DMS53 (cell line): ENCODE data around the gene NTRK1.

Source experiments
- DNase-seq: peaks from one replicate; lab custom pipeline; 2025; lab: John Stamatoyannopoulos, UW

Gene NTRK1

DNA sequence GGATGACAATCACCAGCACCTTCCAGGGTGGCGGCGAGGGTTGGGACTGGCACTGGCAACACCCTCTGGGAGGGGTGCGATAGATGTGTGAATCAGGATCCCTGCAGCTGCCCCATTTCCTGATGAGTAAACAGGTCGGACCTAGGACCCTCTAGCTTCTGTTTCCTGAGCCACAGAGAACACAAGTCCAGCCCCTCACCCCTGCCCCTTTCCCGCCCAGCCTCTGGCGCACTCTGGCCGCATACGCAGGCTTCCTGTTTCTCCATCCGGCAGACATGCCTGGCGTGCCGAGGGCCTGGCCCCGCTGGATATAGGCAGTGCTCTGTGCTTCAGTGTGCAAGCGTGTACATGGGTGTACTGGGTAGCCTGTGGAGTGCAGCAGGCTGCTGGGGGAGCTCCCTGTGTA lies 37.5 kb downstream of the NTRK1 start:
- no peak for DNase-seq

DNA sequence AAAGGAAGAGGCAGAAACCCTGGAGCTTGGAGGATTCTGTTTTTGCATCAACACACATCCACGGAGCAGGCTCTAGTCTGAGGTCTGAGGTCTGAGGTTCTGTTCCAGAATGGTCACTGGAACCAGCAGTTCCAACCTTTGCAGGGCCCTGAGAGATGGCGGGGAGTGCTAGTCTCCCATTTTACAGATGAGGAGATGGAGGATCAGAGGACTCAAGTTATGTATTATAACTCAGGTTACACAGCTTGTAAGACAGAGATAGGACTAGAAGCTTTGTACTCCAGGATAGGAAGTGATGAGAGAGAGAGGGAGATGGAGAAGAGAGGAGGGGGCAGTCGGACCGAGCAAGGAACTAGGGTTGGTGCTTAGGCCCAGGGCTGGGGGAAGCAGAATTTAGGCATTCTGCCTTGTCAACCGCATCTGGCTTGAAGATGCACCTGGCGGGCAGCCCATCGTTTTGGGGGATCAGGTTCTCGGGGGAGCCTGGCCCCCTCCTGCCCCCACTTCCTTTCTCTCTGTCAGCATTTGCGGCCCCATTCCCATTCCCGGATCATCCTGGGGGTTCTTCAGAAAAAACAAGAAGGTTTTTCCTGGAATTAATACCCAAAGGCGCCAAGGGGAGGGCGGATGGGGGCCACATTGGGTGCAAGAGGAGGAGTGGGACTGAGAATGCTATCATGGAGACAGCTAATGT lies 38.5 kb downstream of the NTRK1 start:
- no peak for DNase-seq

DNA sequence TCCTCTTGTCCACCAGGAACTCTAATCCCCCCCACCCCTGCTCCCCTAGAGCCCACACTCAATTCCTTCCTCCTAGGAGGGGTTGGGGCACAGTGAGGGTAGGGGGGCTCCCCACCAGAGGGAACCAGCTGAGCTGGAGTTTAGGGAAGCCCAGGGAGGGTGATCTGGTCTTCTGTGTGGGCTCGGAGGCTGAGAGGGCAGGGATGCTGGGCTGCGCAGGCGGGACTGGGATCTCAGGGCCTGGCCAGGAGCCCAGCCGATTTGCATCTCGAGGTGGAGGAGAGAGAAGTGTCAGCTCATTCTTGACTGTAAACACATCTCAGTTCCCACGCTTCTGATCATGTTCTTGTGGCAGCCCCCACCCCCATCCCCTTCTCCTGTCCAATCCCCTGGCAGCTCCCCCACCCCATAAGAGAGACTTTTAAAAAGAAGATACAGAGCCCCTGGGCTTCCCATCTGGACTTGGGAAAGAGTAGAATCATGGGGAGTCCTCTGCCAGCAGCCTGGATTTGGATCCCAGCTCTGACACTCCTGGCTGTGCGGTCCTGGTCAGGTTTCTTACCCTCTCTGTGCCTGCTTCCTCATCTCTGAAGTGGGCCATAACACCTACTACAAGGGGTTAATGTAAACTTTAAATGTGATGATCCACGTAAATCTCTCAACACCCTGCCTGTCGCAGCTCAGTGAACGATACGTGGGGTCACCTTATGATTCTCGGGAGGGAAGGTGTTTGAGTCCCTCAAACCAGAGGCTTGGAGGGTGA lies 39.5 kb downstream of the NTRK1 start:
- DNase-seq = no peak

DNA sequence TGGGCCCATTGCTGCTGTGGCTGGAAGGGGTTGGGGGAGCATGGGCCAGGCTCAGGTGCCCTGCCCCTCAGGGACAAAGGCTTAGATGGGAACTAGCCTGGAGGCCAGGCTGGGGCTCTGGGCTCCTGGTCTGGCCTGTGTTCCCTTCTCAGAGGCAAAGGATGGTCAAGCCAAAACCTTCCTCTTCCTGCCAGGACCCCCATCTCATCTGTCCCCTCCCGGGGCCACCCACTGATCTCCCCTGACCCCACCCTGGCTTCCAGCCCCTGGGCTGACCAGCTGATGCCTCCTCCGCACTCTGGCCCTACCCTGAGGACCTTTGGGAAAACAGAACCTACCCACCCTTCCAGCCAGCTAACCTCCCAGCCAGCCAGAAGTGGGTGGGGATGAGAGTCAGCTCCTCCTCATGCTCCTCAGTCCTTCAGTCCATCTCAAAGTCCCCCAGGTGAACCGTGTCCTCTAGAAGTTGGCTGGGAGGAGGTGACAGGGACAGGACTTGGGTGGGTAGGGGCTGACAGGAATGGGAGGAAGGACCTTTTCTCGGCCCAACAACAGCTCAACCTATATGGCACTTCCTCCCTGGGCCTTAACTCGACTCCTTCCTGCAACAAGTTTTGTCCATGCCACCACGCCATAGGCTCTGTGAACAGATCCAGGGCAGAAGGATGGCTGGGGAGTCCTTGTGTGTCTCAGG lies 40.4 kb downstream of the NTRK1 start:
- no peak for DNase-seq

DNA sequence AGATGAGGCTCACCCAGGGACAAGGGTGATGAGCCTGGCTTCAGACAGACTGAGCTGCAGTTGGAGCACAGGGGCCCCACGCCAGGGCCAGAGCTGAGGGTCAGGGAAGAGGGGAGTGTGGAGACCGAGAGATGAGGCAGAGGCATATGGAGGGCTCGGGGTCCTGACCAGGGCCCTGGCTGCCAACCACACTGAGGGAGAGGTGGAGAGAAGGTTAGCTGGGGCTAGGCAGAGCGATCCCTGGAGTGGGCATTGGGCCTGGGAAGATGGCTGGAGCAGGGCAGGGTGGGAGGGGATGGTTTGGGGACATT lies 40.9 kb downstream of the NTRK1 start:
- no peak for DNase-seq

DNA sequence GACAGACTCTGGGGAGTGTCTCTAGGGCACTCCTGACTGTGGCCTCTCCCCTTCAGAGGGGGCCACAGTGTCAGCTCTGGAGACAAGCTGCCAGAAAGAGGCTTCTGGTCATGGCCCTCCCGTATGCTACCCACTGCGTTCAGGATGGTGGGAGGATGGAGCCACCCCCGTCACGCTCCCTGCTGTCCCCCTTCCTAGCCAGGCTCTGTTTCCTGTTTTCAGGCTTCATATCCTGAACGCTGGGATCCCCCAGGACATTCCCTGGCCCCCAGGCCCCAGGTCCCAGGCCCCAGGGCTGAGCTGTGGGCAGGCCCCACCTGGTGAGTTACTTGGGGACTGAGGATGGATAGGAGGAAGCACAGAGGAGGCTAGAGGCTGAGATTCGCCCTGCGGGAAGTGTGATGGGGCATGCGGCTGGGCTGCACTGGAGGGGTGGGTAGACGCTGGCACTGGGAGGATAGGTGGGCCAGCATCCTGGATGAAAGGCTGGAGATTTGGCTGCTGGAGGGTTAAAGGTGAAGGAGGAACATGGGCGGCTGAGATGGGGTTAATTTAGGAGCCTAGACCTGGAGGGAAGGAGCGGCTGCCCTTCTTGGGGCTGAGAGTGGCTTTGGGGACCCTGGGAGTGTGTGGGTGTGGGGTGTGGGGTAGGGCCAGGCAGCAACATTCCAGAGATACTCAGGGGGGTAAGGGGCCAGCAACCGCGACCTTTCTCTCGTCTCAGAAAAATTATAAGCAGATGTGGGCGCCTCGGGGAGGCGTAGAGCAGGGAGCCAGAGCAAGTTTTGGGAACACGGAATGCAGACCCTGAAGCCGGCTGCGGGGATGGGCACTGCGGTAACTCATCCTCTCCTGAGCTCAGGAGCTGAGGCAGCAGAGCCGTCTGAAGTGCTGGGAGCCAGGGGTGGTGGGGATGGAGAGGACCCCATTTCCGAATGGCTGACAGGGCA lies 41.6 kb downstream of the NTRK1 start:
- no peak for DNase-seq

DNA sequence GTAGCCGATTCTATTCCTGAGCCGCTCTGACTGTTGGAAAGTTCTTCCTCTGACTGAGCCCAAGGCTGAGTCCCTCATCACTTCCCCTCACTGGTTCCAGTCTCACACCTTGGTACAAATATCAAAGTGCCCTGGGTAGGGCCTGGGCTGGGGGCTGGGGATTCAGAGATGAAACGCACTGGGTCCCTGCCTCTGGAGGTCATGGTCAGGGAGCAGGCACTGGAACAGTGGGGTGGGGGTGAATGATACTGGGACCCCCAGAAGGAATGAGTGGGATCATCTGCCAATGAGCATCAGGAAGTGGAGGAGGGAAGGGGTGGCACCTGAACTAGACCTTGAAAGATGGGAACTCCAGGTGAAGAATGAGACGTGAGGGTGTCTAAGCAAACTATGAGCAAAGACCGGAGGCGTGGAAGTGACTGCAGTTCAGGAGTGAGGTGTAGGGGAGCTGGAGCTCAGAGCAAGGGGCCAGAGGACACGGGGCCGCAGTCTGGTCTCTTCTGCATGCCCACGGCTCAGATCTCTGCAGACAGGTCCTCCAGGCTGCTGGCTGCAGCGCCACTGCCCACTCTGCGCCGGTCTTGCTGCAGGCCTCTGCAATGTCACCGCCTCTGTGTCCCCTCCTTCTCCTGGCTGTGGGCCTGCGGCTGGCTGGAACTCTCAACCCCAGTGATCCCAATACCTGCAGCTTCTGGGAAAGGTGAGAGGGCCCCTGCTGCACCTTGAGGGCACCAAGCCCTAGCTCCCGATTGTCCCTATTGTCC lies 42.8 kb downstream of the NTRK1 start:
- DNase-seq = no peak

DNA sequence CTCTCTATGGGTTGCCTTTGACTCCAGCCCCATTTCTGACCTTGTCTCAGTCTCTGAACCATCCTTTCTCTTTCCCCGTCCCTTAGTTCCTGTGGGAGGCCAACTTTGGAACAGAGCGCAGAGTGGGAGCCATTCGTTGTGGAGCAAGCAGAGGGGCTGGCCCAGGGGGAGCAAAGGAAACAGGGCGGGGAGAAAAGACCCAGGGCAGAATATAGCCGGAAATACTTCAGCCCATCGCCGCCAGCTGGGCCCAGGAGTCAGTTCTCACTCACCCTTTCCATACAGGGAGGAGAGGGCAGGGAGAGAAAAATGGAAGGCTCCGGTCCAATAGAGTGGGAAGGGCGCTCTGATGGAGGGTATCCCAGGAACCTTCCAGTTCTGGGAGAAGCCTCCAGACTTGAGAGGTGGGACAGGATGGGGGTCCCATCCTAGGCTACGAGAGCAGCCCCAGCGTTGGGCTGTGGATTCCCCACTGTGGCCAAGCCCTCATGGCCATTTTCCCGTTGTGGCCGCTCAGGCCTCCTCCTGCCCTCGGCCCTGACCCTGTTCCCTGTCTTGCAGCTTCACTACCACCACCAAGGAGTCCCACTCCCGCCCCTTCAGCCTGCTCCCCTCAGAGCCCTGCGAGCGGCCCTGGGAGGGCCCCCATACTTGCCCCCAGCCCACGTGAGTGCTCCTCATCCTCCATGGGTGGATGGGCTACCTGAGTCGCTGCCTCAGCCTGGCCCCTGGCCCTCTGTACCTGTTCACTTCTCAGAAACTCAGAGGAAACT lies 43.7 kb downstream of the NTRK1 start:
- DNase-seq = no peak

DNA sequence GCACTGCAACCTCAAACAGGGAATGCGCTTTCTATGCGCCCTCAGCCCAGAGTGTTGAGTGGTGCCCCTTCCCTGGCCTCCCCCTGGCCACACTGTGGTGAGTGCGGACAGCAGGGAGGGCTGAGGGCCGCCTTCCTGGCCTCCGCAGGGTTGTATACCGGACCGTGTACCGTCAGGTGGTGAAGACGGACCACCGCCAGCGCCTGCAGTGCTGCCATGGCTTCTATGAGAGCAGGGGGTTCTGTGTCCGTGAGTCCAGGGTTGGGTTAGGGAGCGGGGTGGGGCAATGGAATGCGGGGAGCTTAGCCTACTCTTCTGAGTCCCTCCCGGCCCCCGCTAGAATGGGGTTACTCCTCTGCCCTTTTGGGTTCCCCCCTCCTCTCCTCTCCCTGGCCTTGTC lies 44.5 kb downstream of the NTRK1 start:
- no peak for DNase-seq

DNA sequence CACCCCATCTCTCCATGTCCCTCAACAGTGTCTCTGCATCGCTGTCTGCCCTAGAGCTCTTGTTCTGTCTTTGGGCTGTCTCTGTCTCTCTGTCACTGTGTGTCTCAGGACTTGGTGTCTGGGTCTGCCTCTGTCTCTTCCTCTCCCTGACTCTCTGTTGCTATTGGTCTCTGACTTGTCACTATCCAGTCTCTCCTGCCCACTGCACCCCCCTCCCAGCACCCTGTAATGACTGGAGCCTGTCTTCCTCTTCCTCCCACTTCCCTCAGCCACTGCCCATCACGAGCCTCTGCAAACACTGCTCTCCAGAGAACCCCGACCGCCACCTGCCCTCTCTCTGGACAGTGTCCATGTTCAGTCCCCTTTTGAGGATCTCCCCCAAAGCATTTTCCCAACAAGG lies 45.0 kb downstream of the NTRK1 start:
- no peak for DNase-seq

DNA sequence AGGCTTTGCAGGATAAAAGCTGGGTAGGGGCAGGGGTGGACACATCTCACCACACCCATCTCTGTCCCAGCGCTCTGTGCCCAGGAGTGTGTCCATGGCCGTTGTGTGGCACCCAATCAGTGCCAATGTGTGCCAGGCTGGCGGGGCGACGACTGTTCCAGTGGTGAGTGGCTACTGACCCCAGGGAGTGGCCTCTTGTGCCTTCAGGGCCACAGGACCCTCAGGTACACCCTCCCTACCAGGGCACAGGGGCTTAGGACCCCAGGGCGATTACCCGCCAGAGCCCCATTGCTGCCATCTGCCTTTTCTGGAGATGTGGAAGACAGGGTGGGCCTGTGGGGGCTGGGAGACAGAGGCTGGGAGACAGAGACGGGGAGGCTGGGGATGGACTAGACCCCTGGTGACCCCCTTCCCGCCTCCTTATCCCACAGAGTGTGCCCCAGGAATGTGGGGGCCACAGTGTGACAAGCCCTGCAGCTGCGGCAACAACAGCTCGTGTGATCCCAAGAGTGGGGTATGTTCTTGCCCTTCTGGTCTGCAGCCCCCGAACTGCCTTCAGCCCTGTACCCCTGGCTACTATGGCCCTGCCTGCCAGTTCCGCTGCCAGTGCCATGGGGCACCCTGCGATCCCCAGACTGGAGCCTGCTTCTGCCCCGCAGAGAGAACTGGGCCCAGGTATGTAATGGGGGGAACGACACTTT lies 45.7 kb downstream of the NTRK1 start:
- no peak for DNase-seq

DNA sequence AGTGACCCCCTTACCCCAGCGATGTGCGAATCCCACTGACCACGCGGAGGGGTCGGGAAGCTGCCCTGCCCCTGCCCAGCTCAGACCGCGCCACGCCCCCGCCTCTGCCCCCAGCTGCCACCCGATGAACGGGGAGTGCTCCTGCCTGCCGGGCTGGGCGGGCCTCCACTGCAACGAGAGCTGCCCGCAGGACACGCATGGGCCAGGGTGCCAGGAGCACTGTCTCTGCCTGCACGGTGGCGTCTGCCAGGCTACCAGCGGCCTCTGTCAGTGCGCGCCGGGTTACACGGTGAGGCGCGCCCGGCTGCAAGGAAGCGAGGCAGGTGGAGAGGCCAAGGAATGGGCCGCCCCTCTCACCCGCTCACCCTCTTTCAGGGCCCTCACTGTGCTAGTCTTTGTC lies 47.9 kb downstream of the NTRK1 start:
- peak; percentile 45 for DNase-seq

DNA sequence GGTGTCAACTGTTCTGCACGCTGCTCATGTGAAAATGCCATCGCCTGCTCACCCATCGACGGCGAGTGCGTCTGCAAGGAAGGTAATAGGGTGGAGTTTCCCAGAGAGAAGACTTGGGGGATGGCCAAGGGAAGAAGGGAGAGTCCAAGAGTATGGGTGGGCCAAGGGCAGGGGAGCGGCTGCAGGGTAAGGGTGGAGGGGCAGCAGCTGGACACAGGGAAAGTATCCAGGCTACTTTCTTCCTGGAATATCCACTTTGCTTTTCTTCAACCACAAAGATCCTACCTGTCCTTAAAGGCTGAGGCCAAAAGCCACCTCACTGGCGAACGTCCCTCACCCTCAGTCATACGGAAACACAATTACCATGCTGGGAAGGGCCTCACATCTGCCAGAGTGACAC lies 48.3 kb downstream of the NTRK1 start:
- peak; percentile 26 for DNase-seq

DNA sequence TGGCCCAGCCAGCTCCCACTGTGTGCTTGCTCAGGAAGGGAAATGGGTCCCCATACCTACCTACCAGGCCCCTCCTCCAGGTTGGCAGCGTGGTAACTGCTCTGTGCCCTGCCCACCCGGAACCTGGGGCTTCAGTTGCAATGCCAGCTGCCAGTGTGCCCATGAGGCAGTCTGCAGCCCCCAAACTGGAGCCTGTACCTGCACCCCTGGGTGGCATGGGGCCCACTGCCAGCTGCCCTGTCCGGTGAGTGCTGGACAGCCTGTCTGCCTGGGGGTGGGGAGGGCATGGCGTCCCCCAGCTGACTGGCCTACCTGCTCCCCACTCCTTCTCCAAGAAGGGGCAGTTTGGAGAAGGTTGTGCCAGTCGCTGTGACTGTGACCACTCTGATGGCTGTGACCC lies 49.0 kb downstream of the NTRK1 start:
- DNase-seq = no peak

DNA sequence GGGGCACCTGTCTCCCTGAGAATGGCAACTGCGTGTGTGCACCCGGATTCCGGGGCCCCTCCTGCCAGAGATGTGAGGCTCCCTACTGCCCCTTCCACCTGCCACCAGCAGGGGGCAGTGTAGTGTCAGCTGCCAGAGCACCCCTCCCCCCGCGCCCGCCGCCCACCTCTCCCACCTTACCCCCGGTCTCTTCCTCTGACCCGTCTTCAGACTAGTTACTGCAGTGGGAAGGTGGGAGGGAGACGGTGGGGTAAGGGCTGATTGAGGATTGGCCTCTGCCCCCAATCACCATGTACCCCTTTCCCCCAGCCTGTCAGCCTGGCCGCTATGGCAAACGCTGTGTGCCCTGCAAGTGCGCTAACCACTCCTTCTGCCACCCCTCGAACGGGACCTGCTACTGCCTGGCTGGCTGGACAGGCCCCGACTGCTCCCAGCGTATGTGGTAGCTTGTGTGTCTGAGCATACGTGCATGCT lies 49.7 kb downstream of the NTRK1 start:
- peak; percentile 72 for DNase-seq

DNA sequence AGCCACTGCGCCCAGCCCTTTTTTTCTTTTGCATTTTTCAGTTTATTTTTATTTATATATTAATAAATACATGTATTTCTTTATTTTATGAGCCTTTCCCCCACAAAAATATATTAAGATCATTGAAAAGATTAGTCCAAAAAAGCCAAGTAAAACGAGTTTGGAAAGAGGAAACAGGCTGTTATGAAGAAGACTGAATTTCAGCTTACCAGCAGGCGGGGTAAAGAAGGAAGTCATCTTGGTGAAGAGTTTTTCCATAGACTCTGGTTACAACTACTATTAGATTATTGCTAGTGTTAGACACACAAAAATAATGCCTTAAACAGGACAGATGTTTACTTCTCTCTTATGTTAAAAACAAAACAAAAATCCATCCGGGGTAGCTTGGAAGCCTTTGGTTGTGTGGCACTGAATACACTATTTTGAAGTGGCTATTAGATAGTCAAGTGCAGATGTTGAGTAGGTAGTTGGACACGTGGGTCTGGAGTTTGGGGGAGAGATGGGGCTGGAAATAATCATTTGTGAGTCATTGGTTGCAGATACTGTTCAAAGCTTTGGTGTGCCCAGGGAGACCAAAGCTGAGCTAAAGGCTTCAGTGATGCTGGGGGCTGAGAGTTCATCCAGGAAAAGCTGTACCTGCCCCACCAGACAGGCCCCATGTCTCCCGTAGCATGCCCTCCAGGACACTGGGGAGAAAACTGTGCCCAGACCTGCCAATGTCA lies 51.1 kb downstream of the NTRK1 start:
- DNase-seq = no peak

DNA sequence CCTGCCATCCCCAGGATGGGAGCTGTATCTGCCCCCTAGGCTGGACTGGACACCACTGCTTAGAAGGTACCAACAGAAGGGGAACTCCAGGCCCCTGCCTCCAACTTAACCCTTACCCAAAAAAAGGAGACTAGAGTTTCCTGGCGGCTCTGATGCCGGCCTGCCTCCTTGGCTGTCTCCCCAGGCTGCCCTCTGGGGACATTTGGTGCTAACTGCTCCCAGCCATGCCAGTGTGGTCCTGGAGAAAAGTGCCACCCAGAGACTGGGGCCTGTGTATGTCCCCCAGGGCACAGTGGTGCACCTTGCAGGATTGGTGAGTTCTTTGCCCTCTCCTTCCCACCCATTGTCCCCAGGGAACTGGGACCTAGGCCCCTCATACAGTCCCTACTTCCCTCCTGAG lies 51.6 kb downstream of the NTRK1 start:
- no peak for DNase-seq

DNA sequence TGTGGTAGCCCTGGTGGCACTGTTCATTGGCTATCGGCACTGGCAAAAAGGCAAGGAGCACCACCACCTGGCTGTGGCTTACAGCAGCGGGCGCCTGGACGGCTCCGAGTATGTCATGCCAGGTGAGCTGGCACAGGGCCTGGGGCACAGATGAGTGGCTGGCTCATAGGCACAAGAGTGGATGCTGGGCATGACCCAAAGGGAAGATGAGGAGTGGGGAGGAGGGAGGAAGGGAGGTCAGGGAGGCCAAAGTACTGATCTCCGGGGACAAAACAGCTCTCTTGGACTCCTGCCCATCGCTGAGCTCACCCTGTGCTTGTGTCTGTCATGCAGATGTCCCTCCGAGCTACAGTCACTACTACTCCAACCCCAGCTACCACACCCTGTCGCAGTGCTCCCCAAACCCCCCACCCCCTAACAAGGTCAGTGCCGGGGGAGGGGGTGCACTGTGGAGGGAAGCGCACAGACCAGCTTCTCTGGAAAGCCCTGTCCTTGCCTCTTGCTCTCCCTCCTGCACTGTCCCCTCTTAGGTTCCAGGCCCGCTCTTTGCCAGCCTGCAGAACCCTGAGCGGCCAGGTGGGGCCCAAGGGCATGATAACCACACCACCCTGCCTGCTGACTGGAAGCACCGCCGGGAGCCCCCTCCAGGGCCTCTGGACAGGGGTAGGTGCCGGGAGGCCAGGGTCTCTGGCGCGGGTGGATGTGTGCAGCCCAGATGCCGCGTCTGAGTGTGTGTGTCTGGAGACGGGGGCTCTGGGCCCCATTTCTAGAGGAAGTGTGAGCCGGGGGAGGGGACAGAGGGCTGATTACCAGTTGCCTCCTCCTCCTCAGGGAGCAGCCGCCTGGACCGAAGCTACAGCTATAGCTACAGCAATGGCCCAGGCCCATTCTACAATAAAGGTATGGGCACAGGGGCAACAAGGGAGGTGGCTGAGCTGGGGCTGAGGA lies 52.5 kb downstream of the NTRK1 start:
- DNase-seq = no peak
